IMR-90 (cell line): ENCODE results near the gene MRPL48. TPM values are rescaled to one million over a fixed set of nuclear protein-coding genes. Genes with fewer than 3 reads are reported as not detected.

ENCODE experiments used
- ATAC-seq: fragments of 200-7000 bp; cut with Tn5 transposase; 2 replicates; pipeline ENCODE4 v1.9.1; 2020; ENCODE audit warnings: low read depth, mild to moderate bottlenecking, moderate library complexity
- BruUV-seq: library from RNA; stranded (reverse); fragments of 400-500 nt; replicated peaks from 2 replicates; lab custom pipeline; 2021; lab: Mats Ljungman, UMichigan
- CTCF ChIA-PET: fragments of 300-600 bp; formaldehyde crosslinking; extraction: SDS; loops from one replicate; lab custom pipeline; 2021; ENCODE audit warnings: antibody characterized with exemption; lab: Yijun Ruan, JAX
- POLR2A ChIA-PET: fragments of 300-600 bp; sonication (Branson Sonifier 250); formaldehyde crosslinking; loops from one replicate; lab custom pipeline; 2022; ENCODE audit warnings: antibody characterized with exemption; ENCODE audit not compliant: unreplicated experiment; lab: Charles Lee
- DNase-seq: peaks from one replicate; pipeline ENCODE4 v3.0.0; 2013
- H2AFZ ChIP-seq: replicated peaks from 2 replicates; pipeline ENCODE3; 2013; ENCODE audit warnings: low read length, mild to moderate bottlenecking; ENCODE audit not compliant: poor library complexity
- H2AK5ac ChIP-seq: 2 replicates; pipeline ENCODE4 v1.6.1; 2013; ENCODE audit warnings: low read depth, low read length, inconsistent platforms
- H2AK9ac ChIP-seq: replicated peaks from 2 replicates; pipeline ENCODE3; 2013; ENCODE audit warnings: mild to moderate bottlenecking, low read depth, low read length, moderate library complexity; ENCODE audit not compliant: poor library complexity
- H2BK120ac ChIP-seq: 2 replicates; pipeline ENCODE4 v1.6.1; 2013; ENCODE audit warnings: low read depth, low read length, inconsistent platforms
- H2BK15ac ChIP-seq: 3 replicates; pipeline ENCODE4 v1.6.1; 2013; ENCODE audit warnings: low read depth, low read length, inconsistent platforms
- H2BK20ac ChIP-seq: 2 replicates; pipeline ENCODE4 v1.6.1; 2013; ENCODE audit warnings: low read depth, mild to moderate bottlenecking, inconsistent platforms, low read length, moderate library complexity
- H2BK5ac ChIP-seq: 2 replicates; pipeline ENCODE4 v1.6.1; 2013; ENCODE audit warnings: mild to moderate bottlenecking, low read depth, low read length, inconsistent platforms; ENCODE audit not compliant: poor library complexity, severe bottlenecking
- H3K14ac ChIP-seq: replicated peaks from 2 replicates; pipeline ENCODE4 v1.6.1; 2013; ENCODE audit warnings: low read depth, low read length, inconsistent platforms
- H3K18ac ChIP-seq: 2 replicates; pipeline ENCODE4 v1.6.1; 2013; ENCODE audit warnings: low read depth, low read length, control low read depth
- H3K23ac ChIP-seq: 2 replicates; pipeline ENCODE4 v1.6.1; 2013; ENCODE audit warnings: low read depth, low read length, inconsistent platforms
- H3K27ac ChIP-seq: 2 replicates; pipeline ENCODE4 v1.5.1; 2013; ENCODE audit warnings: mild to moderate bottlenecking, control low read depth, low read length; ENCODE audit not compliant: insufficient read depth
- H3K27me3 ChIP-seq: 2 replicates; pipeline ENCODE4 v1.6.1; 2013; ENCODE audit warnings: low read length; ENCODE audit not compliant: control insufficient read depth, insufficient read depth
- H3K36me3 ChIP-seq: 2 replicates; pipeline ENCODE4 v1.6.1; 2013; ENCODE audit warnings: low read length, mixed read lengths; ENCODE audit not compliant: control insufficient read depth, insufficient read depth
- H3K4ac ChIP-seq: 2 replicates; pipeline ENCODE4 v1.6.1; 2013; ENCODE audit warnings: low read depth, low read length, inconsistent platforms
- H3K4me1 ChIP-seq: 2 replicates; pipeline ENCODE4 v1.6.1; 2013; ENCODE audit warnings: low read length, mixed read lengths; ENCODE audit not compliant: control insufficient read depth, insufficient read depth
- H3K4me2 ChIP-seq: 2 replicates; pipeline ENCODE4 v1.6.1; 2013; ENCODE audit warnings: low read depth, mild to moderate bottlenecking, control low read depth, low read length, moderate library complexity
- H3K4me3 ChIP-seq: 2 replicates; pipeline ENCODE4 v1.5.1; 2013; ENCODE audit warnings: low read depth, mild to moderate bottlenecking, control low read depth, low read length, moderate library complexity; ENCODE audit not compliant: insufficient read depth
- H3K56ac ChIP-seq: 2 replicates; pipeline ENCODE4 v1.6.1; 2013; ENCODE audit warnings: low read length, inconsistent platforms; ENCODE audit not compliant: insufficient read depth; ENCODE audit errors: extremely low read depth
- H3K79me1 ChIP-seq, 2 experiments: 2 replicates each; pipeline ENCODE4 v1.6.1; 2013; ENCODE audit warnings: low read length in 2 of 2, inconsistent platforms in 1 of 2, low read depth in 1 of 2
- H3K9ac ChIP-seq: 2 replicates; pipeline ENCODE4 v1.6.1; 2013; ENCODE audit warnings: low read depth, low read length, control low read depth
- H3K9me1 ChIP-seq: 2 replicates; pipeline ENCODE4 v1.6.1; 2013; ENCODE audit warnings: low read length, inconsistent platforms; ENCODE audit not compliant: insufficient read depth
- H3K9me3 ChIP-seq: 2 replicates; pipeline ENCODE4 v1.6.1; 2013; ENCODE audit warnings: low read length; ENCODE audit not compliant: control insufficient read depth, insufficient read depth
- H4K20me1 ChIP-seq: 2 replicates; pipeline ENCODE4 v1.6.1; 2013; ENCODE audit warnings: low read length, inconsistent platforms; ENCODE audit not compliant: insufficient read depth
- H4K5ac ChIP-seq: 2 replicates; pipeline ENCODE4 v1.6.1; 2013; ENCODE audit warnings: mild to moderate bottlenecking, low read depth, low read length, control low read depth
- H4K8ac ChIP-seq, 2 experiments: 2 replicates each; pipeline ENCODE4 v1.6.1; 2013; ENCODE audit warnings: low read depth in 2 of 2, low read length in 2 of 2, control low read depth in 1 of 2, inconsistent platforms in 1 of 2
- H4K91ac ChIP-seq: 2 replicates; pipeline ENCODE4 v1.6.1; 2013; ENCODE audit warnings: low read depth, low read length, inconsistent platforms; ENCODE audit not compliant: insufficient read depth
- BHLHE40 ChIP-seq: fragments of 150-350 bp; IDR thresholded peaks from 2 replicates; pipeline ENCODE4 v1.6.1; 2016; ENCODE audit warnings: mild to moderate bottlenecking, low read depth, low read length
- CEBPB ChIP-seq: IDR thresholded peaks from 2 replicates; pipeline ENCODE4 v1.6.1; 2012; ENCODE audit warnings: low read depth, low read length, improper control_type of control experiment
- CHD1 ChIP-seq: IDR thresholded peaks from 2 replicates; pipeline ENCODE4 v1.6.1; 2012; ENCODE audit warnings: low read depth, low read length, improper control_type of control experiment
- CTCF ChIP-seq: conservative IDR thresholded peaks from 2 replicates; pipeline ENCODE4 v1.5.1; 2012; ENCODE audit warnings: mild to moderate bottlenecking, low read depth, low read length, improper control_type of control experiment
- ELK1 ChIP-seq: fragments of 150-350 bp; IDR thresholded peaks from 2 replicates; pipeline ENCODE4 v1.6.1; 2016; ENCODE audit warnings: low read depth, mild to moderate bottlenecking, low read length, moderate library complexity, borderline replicate concordance
- FOS ChIP-seq: fragments of 150-350 bp; IDR thresholded peaks from 2 replicates; pipeline ENCODE4 v1.6.1; 2016; ENCODE audit warnings: low read depth, low read length
- MAFK ChIP-seq: IDR thresholded peaks from 2 replicates; pipeline ENCODE4 v1.6.1; 2012; ENCODE audit warnings: low read depth, low read length, improper control_type of control experiment
- MAZ ChIP-seq: IDR thresholded peaks from 2 replicates; pipeline ENCODE4 v1.6.1; 2012; ENCODE audit warnings: low read depth, mild to moderate bottlenecking, low read length, improper control_type of control experiment, moderate library complexity, borderline replicate concordance
- MXI1 ChIP-seq: IDR thresholded peaks from 2 replicates; pipeline ENCODE4 v1.6.1; 2012; ENCODE audit warnings: low read depth, mild to moderate bottlenecking, low read length, moderate library complexity, borderline replicate concordance
- NFE2L2 ChIP-seq: fragments of 150-350 bp; IDR thresholded peaks from 2 replicates; pipeline ENCODE4 v1.6.1; 2016; ENCODE audit warnings: low read depth, mild to moderate bottlenecking, low read length
- POLR2A ChIP-seq: IDR thresholded peaks from 2 replicates; pipeline ENCODE4 v1.6.1; 2012; ENCODE audit warnings: mild to moderate bottlenecking, low read depth, low read length
- RAD21 ChIP-seq: IDR thresholded peaks from 2 replicates; pipeline ENCODE4 v1.6.1; 2012; ENCODE audit warnings: low read length, improper control_type of control experiment
- RCOR1 ChIP-seq: IDR thresholded peaks from 2 replicates; pipeline ENCODE4 v1.6.1; 2012; ENCODE audit warnings: mild to moderate bottlenecking, low read length, improper control_type of control experiment; ENCODE audit not compliant: insufficient replicate concordance
- RFX5 ChIP-seq: IDR thresholded peaks from 2 replicates; pipeline ENCODE4 v1.8.0; 2012; ENCODE audit warnings: low read depth, mild to moderate bottlenecking, low read length, moderate library complexity
- SMC3 ChIP-seq: fragments of 150-350 bp; IDR thresholded peaks from 2 replicates; pipeline ENCODE4 v1.6.1; 2016; ENCODE audit warnings: low read depth, mild to moderate bottlenecking, antibody characterized with exemption, low read length, moderate library complexity
- USF2 ChIP-seq: fragments of 150-350 bp; IDR thresholded peaks from 2 replicates; pipeline ENCODE4 v1.6.1; 2017; ENCODE audit warnings: mild to moderate bottlenecking, antibody characterized with exemption, low read length, low read depth
- WGBS, 2 experiments: methylation state at CpG; one replicate each; pipeline versions ENCODE4 v1.1.5 to v1.1.7; 2013; ENCODE audit warnings: missing lambda C conversion rate in 2 of 2; ENCODE audit not compliant: insufficient read length in 1 of 2; ENCODE audit errors: extremely low coverage in 2 of 2; 5-methylcytosine and 5-hydroxymethylcytosine counted together
- dilution Hi-C: fragments of 300-500 bp; cut with HindIII; formaldehyde crosslinking; loops from one replicate; pipeline ENCODE4 v1.14.3; 2018; ENCODE audit warnings: low sequenced_read_pairs; ENCODE audit not compliant: unreplicated experiment
- in situ Hi-C: fragments of 300-500 bp; cut with MboI; formaldehyde crosslinking; loops from 3 replicates; pipeline ENCODE4 v1.14.3; 2019; ENCODE audit warnings: low sequenced_read_pairs, inconsistent platforms, mixed read lengths
- intact Hi-C: fragments of 100-400 bp; cut with micrococcal nuclease; formaldehyde crosslinking; loops from 2 replicates; pipeline ENCODE4 v1.10.0; 2022
- polyA plus RNA-seq, 3 experiments: library from polyadenylated mRNA; depleted of rRNA; stranded (reverse); fragments of >200 nt; gene quantifications; 2 replicates each; pipeline ENCODE4 v1.2.3, GENCODE V29; 2012; ENCODE audit warnings: low replicate concordance in 1 of 3
- total RNA-seq: library from RNA; depleted of rRNA; stranded (reverse); fragments of >200 nt; gene quantifications from 2 replicates; pipeline ENCODE4 v1.2.3, GENCODE V29; 2012

Gene MRPL48
- total and polyA plus RNA-seq, 2 of the 4 experiments (the other 2 are of a cell fraction) = 24.0 to 29.4 TPM

GRCh38 chr11:73862986-73863385 lies 75.3 kb downstream of the MRPL48 start:
- no CpG with 5 or more reads among the region's 4 CpGs for WGBS, 2 experiments
- H3K23ac ChIP-seq = no peak overlapping the region
- CTCF ChIA-PET = no interaction called here
- H2AFZ ChIP-seq = no peak overlapping the region
- ATAC-seq (no peak), DNase-seq (no peak)
- H3K4ac ChIP-seq = no peak overlapping the region
- H3K36me3 ChIP-seq = peaks cover 2% of the 10 kb centered on the region; the same call in 1 of the 2 replicates
- no peak overlapping the region for H3K14ac ChIP-seq
- peaks cover 11% of the 10 kb centered on the region for H3K9me1 ChIP-seq
- H2AK5ac ChIP-seq = no peak overlapping the region
- no peaks in the 10 kb centered on the region for H3K9me3 ChIP-seq
- no peak overlapping the region for H3K18ac ChIP-seq
- no peak overlapping the region for H3K9ac ChIP-seq
- H3K4me2 ChIP-seq = no peak overlapping the region
- no peak overlapping the region for H2AK9ac ChIP-seq
- H2BK20ac ChIP-seq = no peak overlapping the region
- H4K8ac ChIP-seq = no peak overlapping the region
- BruUV-seq = no TSS peak
- no peak overlapping the region for H2BK120ac ChIP-seq
- H3K56ac ChIP-seq = no peak overlapping the region
- POLR2A ChIA-PET = no interaction called here
- no peak overlapping the region for H3K4me3 ChIP-seq
- in situ Hi-C loops (no loop called here), intact Hi-C loops (no loop called here), dilution Hi-C loops (no loop called here)
- no peak overlapping the region for H4K91ac ChIP-seq
- no peak overlapping the region for H2BK5ac ChIP-seq
- no peak overlapping the region for H2BK15ac ChIP-seq
- H3K4me1 ChIP-seq = peaks cover 5% of the 10 kb centered on the region
- TF ChIP-seq MAZ = no peak
- TF ChIP-seq RCOR1 = no peak
- TF ChIP-seq ELK1 = no peak
- no peak for TF ChIP-seq NFE2L2
- no peak for TF ChIP-seq MAFK
- no peak for TF ChIP-seq RFX5
- no peak for TF ChIP-seq RAD21
- TF ChIP-seq MXI1 = no peak
- no peak for TF ChIP-seq CEBPB
- TF ChIP-seq BHLHE40 = no peak
- no peak for TF ChIP-seq USF2
- no peak for TF ChIP-seq POLR2A
- no peak for TF ChIP-seq CTCF
- no peak for TF ChIP-seq SMC3
- TF ChIP-seq CHD1 = no peak
- no peak for TF ChIP-seq FOS
- no peaks in the 10 kb centered on the region for H3K27me3 ChIP-seq
- no peak overlapping the region for H3K27ac ChIP-seq
- no peak overlapping the region for H4K5ac ChIP-seq
- H3K79me1 ChIP-seq = no peaks in the 10 kb centered on the region; a peak in 1 of 4 replicates
- peaks cover 9% of the 10 kb centered on the region; the same call in 1 of the 2 replicates for H4K20me1 ChIP-seq
